ENCODE data around the gene IPO9.

IPO9 gene

DNA sequence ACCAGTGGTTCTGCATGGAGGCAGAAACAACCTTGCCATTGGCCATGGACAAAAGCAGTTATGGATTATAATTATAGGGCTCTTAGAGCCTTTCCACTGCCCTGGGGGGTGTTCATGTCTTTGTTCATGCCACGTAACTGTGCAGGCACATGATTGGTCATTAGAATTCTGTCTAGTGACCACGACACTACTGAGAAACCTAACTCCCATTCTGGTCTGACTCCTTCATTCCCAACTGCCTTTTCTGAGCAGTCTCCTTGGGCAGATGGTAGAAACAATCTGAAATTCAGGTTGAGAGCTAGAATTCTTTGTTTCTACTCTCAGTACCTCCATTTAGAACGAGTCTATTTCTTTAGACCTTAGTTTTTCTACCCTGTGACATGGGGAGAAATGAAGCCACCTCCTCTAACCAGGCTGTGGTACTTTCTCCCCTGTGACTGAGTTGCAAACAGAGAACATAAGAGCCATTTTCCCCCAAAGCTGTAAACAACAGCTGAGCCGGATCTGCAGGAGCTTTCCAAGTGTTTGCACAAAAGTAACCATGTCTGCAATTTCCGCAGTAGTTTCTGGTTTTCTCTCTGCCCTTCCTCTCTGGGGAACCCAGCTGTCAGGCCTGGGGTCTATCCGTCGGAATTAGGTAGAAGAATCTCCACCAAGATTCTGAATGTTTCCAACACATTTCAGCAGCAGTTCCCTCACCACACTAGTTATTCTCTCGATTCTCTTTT lies 37.7 kb upstream of the IPO9 start:
- H2AFZ ChIP-seq (ENCODE audit: low read length): no peak overlapping the region
- H3F3A ChIP-seq (ENCODE audit: insufficient read depth, low read length): no peaks in the 10 kb centered on the region
- no peaks in the 10 kb centered on the region for H3K27me3 ChIP-seq (ENCODE audit: insufficient read depth, low read length)
- no peaks in the 10 kb centered on the region for H3K36me3 ChIP-seq (ENCODE audit: insufficient read depth, low read length)
- H3K9ac ChIP-seq (ENCODE audit: low read length): no peak overlapping the region
- no peak overlapping the region for H3K4me2 ChIP-seq (ENCODE audit: low read length)
- no peaks in the 10 kb centered on the region for H3K9me3 ChIP-seq (ENCODE audit: low read length)
- no peaks in the 10 kb centered on the region for H3K79me2 ChIP-seq (ENCODE audit: insufficient read depth, low read length)
- no peaks in the 10 kb centered on the region for H3K9me2 ChIP-seq (ENCODE audit: low read depth, low read length)
- no peak overlapping the region for H3K27ac ChIP-seq (ENCODE audit: low read depth, low read length, poor library complexity, severe bottlenecking)
- H3K4me1 ChIP-seq (ENCODE audit: insufficient read depth, low read length, severe bottlenecking): no peaks in the 10 kb centered on the region
- no peak overlapping the region for H3K4me3 ChIP-seq (ENCODE audit: low read depth, low read length, poor library complexity, severe bottlenecking)
- no peak for TF ChIP-seq EZH2 (IDR thresholded peaks at IDR 0.05; ENCODE audit: borderline replicate concordance, low read length)
- TF ChIP-seq, protein P1, sequence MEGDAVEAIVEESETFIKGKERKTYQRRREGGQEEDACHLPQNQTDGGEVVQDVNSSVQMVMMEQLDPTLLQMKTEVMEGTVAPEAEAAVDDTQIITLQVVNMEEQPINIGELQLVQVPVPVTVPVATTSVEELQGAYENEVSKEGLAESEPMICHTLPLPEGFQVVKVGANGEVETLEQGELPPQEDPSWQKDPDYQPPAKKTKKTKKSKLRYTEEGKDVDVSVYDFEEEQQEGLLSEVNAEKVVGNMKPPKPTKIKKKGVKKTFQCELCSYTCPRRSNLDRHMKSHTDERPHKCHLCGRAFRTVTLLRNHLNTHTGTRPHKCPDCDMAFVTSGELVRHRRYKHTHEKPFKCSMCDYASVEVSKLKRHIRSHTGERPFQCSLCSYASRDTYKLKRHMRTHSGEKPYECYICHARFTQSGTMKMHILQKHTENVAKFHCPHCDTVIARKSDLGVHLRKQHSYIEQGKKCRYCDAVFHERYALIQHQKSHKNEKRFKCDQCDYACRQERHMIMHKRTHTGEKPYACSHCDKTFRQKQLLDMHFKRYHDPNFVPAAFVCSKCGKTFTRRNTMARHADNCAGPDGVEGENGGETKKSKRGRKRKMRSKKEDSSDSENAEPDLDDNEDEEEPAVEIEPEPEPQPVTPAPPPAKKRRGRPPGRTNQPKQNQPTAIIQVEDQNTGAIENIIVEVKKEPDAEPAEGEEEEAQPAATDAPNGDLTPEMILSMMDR (IDR thresholded peaks at IDR 0.05; ENCODE audit: low read length): no peak
- no peaks in the 10 kb centered on the region for H4K20me1 ChIP-seq (ENCODE audit: insufficient read depth, low read length)

GRCh38 chr1:201791779-201792173 lies 37.2 kb upstream of the IPO9 start:
- H3K4me2 ChIP-seq (ENCODE audit: low read length): no peak overlapping the region
- no peak overlapping the region for H3K27ac ChIP-seq (ENCODE audit: low read depth, low read length, poor library complexity, severe bottlenecking)
- H3K79me2 ChIP-seq (ENCODE audit: insufficient read depth, low read length): no peaks in the 10 kb centered on the region
- no peaks in the 10 kb centered on the region for H3K4me1 ChIP-seq (ENCODE audit: insufficient read depth, low read length, severe bottlenecking)
- H3K9me2 ChIP-seq (ENCODE audit: low read depth, low read length): no peaks in the 10 kb centered on the region
- TF ChIP-seq EZH2 (IDR thresholded peaks at IDR 0.05; ENCODE audit: borderline replicate concordance, low read length): no peak
- TF ChIP-seq, protein P1 (IDR thresholded peaks at IDR 0.05; ENCODE audit: low read length): no peak
- no peaks in the 10 kb centered on the region for H3F3A ChIP-seq (ENCODE audit: insufficient read depth, low read length)
- no peaks in the 10 kb centered on the region for H3K36me3 ChIP-seq (ENCODE audit: insufficient read depth, low read length)
- H3K27me3 ChIP-seq (ENCODE audit: insufficient read depth, low read length): no peaks in the 10 kb centered on the region
- H2AFZ ChIP-seq (ENCODE audit: low read length): no peak overlapping the region
- no peak overlapping the region for H3K4me3 ChIP-seq (ENCODE audit: low read depth, low read length, poor library complexity, severe bottlenecking)
- H3K9ac ChIP-seq (ENCODE audit: low read length): no peak overlapping the region
- H4K20me1 ChIP-seq (ENCODE audit: insufficient read depth, low read length): no peaks in the 10 kb centered on the region
- H3K9me3 ChIP-seq (ENCODE audit: low read length): no peaks in the 10 kb centered on the region

DNA sequence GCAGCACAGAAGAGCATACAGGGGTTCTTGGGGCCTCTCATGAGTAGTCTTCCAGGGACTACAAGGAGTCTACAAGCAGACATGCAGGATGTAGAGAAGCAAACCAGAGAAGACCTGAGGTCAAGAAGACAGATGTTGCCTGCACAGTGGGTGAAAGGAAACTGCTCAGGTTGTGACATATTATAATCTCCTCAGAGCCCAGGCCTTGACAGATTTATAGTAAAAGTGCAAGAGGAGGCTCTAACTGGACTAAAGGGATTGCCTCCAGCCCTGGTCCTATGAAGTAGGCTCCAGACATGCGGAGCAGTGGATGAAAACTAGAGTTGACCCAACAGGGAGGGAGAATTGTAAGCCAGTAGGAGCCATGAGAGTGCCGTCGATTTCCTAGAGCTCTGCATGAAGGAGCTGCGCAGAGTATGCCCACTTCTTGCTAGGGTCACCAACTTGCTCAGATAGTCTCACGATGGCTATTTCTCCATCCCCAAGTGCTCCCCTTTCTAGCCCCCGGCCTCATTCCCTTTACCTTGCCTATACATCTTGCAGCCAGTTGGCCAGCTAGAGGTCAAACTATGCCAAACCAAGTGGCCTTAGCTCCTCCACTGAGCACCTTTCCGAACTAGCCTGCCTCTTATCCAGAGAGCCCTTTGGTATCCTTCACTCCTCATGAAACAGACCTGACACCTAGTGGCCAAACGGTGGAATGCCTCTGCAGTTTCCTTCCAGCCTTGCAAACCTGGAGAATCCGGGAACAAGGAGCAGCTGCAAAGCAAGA lies 36.2 kb upstream of the IPO9 start:
- Histone ChIP-seq H4K20me1 (ENCODE audit: insufficient read depth, low read length) (no peaks in the 10 kb centered on the region), H3F3A (ENCODE audit: insufficient read depth, low read length) (no peaks in the 10 kb centered on the region), H3K9me2 (ENCODE audit: low read depth, low read length) (no peaks in the 10 kb centered on the region), H2AFZ (ENCODE audit: low read length) (no peak overlapping the region), H3K79me2 (ENCODE audit: insufficient read depth, low read length) (no peaks in the 10 kb centered on the region), H3K9me3 (ENCODE audit: low read length) (no peaks in the 10 kb centered on the region), H3K36me3 (ENCODE audit: insufficient read depth, low read length) (no peaks in the 10 kb centered on the region), H3K27ac (ENCODE audit: low read depth, low read length, poor library complexity, severe bottlenecking) (no peak overlapping the region), H3K4me3 (ENCODE audit: low read depth, low read length, poor library complexity, severe bottlenecking) (no peak overlapping the region), H3K4me2 (ENCODE audit: low read length) (no peak overlapping the region), H3K27me3 (ENCODE audit: insufficient read depth, low read length) (no peaks in the 10 kb centered on the region), H3K9ac (ENCODE audit: low read length) (no peak overlapping the region), H3K4me1 (ENCODE audit: insufficient read depth, low read length, severe bottlenecking) (no peaks in the 10 kb centered on the region)
- no peak for TF ChIP-seq EZH2 (IDR thresholded peaks at IDR 0.05; ENCODE audit: borderline replicate concordance, low read length)
- TF ChIP-seq, protein P1 (IDR thresholded peaks at IDR 0.05; ENCODE audit: low read length): peak; percentile 97
